ENCODE results near the gene LSM7.
A peak's percentile ranks its signal among the peaks of the same experiment; 100 is the strongest.

Gene LSM7

GRCh38 chr19:2328401-2329148, at the start of gene LSM7, which contains the start of gene SPPL2B:
Gene LSM7 (minus strand): TSS chr19:2328586. CDS start chr19:2328566, 20 bp downstream.
Gene SPPL2B (plus strand): TSS chr19:2328684. CDS start chr19:2328710, 26 bp downstream.
- DNase-seq (ENCODE audit: low read depth in 4 of 4, low spot score in 1 of 4), result peak; percentile 81 to 86 (median 85)

GRCh38 chr19:2376784-2377519, 48.6 kb upstream of the LSM7 start:
- DNase-seq (ENCODE audit: low read depth in 4 of 4, low spot score in 1 of 4), result no peak

GRCh38 chr19:2375353-2376121, 47.2 kb upstream of the LSM7 start:
- no peak for DNase-seq (ENCODE audit: low read depth in 4 of 4, low spot score in 1 of 4)

- no peak for DNase-seq (ENCODE audit: low read depth in 4 of 4, low spot score in 1 of 4)
Measured at GRCh38 chr19:2374808-2375207, 46.4 kb upstream of the LSM7 start.

- DNase-seq (ENCODE audit: low read depth in 4 of 4, low spot score in 1 of 4), result no peak
Measured at GRCh38 chr19:2372076-2372612, 43.8 kb upstream of the LSM7 start.

- DNase-seq (ENCODE audit: low read depth in 4 of 4, low spot score in 1 of 4), result no peak
Measured at GRCh38 chr19:2371656-2372055, 43.3 kb upstream of the LSM7 start.

GRCh38 chr19:2365201-2365970, 37.0 kb upstream of the LSM7 start:
- no peak for DNase-seq (ENCODE audit: low read depth in 4 of 4, low spot score in 1 of 4)

GRCh38 chr19:2363419-2363818, 35.0 kb upstream of the LSM7 start:
- no peak for DNase-seq (ENCODE audit: low read depth in 4 of 4, low spot score in 1 of 4)

GRCh38 chr19:2362970-2363300, 34.5 kb upstream of the LSM7 start:
- DNase-seq (ENCODE audit: low read depth in 4 of 4, low spot score in 1 of 4), result no peak

GRCh38 chr19:2362046-2362969, 33.9 kb upstream of the LSM7 start:
- DNase-seq (ENCODE audit: low read depth in 4 of 4, low spot score in 1 of 4), result no peak

- DNase-seq (ENCODE audit: low read depth in 4 of 4, low spot score in 1 of 4), result no peak
Measured at GRCh38 chr19:2361246-2362045, 33.1 kb upstream of the LSM7 start.

- no peak for DNase-seq (ENCODE audit: low read depth in 4 of 4, low spot score in 1 of 4)
Measured at GRCh38 chr19:2360833-2361232, 32.4 kb upstream of the LSM7 start.

GRCh38 chr19:2359992-2360685, 31.8 kb upstream of the LSM7 start, which contains the start of gene TMPRSS9:
Gene TMPRSS9 (plus strand): TSS chr19:2360265. CDS start chr19:2389786, 29,521 bp downstream.
- DNase-seq (ENCODE audit: low read depth in 4 of 4, low spot score in 1 of 4), result no peak

- no peak for DNase-seq (ENCODE audit: low read depth in 4 of 4, low spot score in 1 of 4)
Measured at GRCh38 chr19:2358548-2359173, 30.3 kb upstream of the LSM7 start.

- DNase-seq (ENCODE audit: low read depth in 4 of 4, low spot score in 1 of 4), result no peak
Measured at GRCh38 chr19:2357279-2358206, 29.2 kb upstream of the LSM7 start.

GRCh38 chr19:2356036-2356646, 27.8 kb upstream of the LSM7 start:
- no peak for DNase-seq (ENCODE audit: low read depth in 4 of 4, low spot score in 1 of 4)
